ENCODE results near the gene NOP10.

NOP10 gene

DNA sequence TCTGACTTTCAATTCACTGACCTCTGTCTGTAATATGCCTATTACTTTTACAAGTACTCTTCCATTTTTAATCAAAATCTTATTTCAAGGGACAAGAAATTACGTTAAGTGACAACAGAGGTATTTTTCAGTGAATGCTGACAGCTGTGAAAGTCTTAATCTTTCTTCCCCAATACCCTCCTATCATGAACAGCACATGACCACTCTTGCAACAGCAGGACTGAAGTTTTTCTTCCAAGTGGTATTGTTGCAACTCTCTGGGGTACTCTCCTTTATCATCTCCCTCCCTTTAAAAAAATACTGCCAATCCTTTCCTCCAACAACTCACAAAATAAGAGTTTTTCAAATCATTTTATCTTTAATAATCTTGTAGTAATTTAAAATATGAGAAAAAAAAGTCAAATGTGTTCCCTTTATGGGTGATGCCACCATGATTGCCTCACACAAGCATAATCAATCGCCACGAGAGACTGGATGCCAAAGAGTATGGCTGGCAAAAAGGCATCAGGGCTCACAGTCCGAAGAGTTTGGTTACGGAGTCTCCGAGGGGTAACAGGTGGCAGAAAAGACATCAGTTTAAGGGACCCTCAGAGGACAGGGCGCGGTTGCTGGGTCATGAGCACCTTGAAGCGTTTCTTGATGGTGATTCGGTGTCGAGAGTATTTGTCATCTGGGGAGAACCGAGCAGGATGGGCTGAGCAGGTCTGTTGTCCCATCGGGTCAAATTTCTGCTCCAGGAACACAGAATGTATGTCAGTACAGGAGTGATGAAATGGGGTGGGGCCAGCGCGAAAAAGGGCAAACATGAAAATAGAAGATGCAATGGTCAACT lies 1.3 kb downstream of the NOP10 start:
- Histone ChIP-seq H3K4me2 (peak overlapping the region; percentile 45), H3K4me3 (IDR thresholded peaks at IDR 0.05; ENCODE audit: insufficient read depth, low read depth, low read length) (no peak overlapping the region), H3K79me2 (ENCODE audit: insufficient read depth, low read depth) (peaks cover 16% of the 10 kb centered on the region), H3K27ac (no peak overlapping the region), H4K20me1 (ENCODE audit: insufficient read depth) (no peaks in the 10 kb centered on the region), H3K4me1 (ENCODE audit: low read depth, poor library complexity, severe bottlenecking) (peaks cover 10% of the 10 kb centered on the region), H2AFZ (ENCODE audit: low read depth) (no peak overlapping the region), H3K27me3 (ENCODE audit: insufficient read depth, low read depth) (no peaks in the 10 kb centered on the region), H3K36me3 (ENCODE audit: insufficient read depth) (no peaks in the 10 kb centered on the region), H3K9ac (peak overlapping the region; percentile 86; the same call in 1 of the 2 replicates)
- TF ChIP-seq, protein P1, sequence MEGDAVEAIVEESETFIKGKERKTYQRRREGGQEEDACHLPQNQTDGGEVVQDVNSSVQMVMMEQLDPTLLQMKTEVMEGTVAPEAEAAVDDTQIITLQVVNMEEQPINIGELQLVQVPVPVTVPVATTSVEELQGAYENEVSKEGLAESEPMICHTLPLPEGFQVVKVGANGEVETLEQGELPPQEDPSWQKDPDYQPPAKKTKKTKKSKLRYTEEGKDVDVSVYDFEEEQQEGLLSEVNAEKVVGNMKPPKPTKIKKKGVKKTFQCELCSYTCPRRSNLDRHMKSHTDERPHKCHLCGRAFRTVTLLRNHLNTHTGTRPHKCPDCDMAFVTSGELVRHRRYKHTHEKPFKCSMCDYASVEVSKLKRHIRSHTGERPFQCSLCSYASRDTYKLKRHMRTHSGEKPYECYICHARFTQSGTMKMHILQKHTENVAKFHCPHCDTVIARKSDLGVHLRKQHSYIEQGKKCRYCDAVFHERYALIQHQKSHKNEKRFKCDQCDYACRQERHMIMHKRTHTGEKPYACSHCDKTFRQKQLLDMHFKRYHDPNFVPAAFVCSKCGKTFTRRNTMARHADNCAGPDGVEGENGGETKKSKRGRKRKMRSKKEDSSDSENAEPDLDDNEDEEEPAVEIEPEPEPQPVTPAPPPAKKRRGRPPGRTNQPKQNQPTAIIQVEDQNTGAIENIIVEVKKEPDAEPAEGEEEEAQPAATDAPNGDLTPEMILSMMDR (conservative IDR thresholded peaks at IDR 0.05; ENCODE audit: low read depth, low read length): no peak

DNA sequence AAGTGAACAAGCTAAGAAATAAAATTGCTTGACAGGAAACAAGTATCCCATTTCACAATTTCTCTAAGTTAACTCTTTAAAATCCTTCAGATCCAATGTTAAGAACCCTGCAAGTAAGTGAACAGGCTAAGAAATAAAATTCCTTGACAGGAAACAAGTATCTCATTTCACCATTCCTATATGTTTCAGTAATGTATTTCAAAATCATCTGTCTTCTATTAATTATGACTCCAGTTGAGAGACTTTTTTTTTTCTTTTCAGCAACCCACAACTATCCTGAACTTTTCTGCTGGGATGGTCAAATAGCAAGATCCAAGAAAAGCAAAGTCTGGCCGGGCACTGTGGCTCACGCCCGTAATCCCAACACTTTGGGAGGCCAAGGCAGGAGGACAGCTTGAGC lies 3.0 kb downstream of the NOP10 start:
- Histone ChIP-seq H4K20me1 (ENCODE audit: insufficient read depth) (no peaks in the 10 kb centered on the region), H3K79me2 (ENCODE audit: insufficient read depth, low read depth) (peaks cover 16% of the 10 kb centered on the region), H3K4me3 (IDR thresholded peaks at IDR 0.05; ENCODE audit: insufficient read depth, low read depth, low read length) (no peak overlapping the region), H3K27ac (no peak overlapping the region), H3K27me3 (ENCODE audit: insufficient read depth, low read depth) (no peaks in the 10 kb centered on the region), H3K36me3 (ENCODE audit: insufficient read depth) (no peaks in the 10 kb centered on the region), H2AFZ (ENCODE audit: low read depth) (no peak overlapping the region), H3K4me2 (no peak overlapping the region), H3K9ac (no peak overlapping the region), H3K4me1 (ENCODE audit: low read depth, poor library complexity, severe bottlenecking) (peaks cover 11% of the 10 kb centered on the region)
- TF ChIP-seq, protein P1 (conservative IDR thresholded peaks at IDR 0.05; ENCODE audit: low read depth, low read length): no peak

- Histone ChIP-seq H3K27me3 (ENCODE audit: insufficient read depth, low read depth) (no peaks in the 10 kb centered on the region), H3K4me2 (peak overlapping the region; percentile 57; the same call in 1 of the 2 replicates), H3K36me3 (ENCODE audit: insufficient read depth) (no peaks in the 10 kb centered on the region), H2AFZ (ENCODE audit: low read depth) (peak overlapping the region; percentile 91; the same call in 1 of the 2 replicates), H3K4me1 (ENCODE audit: low read depth, poor library complexity, severe bottlenecking) (peaks cover 11% of the 10 kb centered on the region), H4K20me1 (ENCODE audit: insufficient read depth) (no peaks in the 10 kb centered on the region), H3K4me3 (IDR thresholded peaks at IDR 0.05; ENCODE audit: insufficient read depth, low read depth, low read length) (no peak overlapping the region), H3K79me2 (ENCODE audit: insufficient read depth, low read depth) (peaks cover 16% of the 10 kb centered on the region), H3K9ac (no peak overlapping the region), H3K27ac (no peak overlapping the region)
- TF ChIP-seq, protein P1 (conservative IDR thresholded peaks at IDR 0.05; ENCODE audit: low read depth, low read length): no peak
Observed at GRCh38 chr15:34338347-34338746, 4.6 kb downstream of the NOP10 start.

DNA sequence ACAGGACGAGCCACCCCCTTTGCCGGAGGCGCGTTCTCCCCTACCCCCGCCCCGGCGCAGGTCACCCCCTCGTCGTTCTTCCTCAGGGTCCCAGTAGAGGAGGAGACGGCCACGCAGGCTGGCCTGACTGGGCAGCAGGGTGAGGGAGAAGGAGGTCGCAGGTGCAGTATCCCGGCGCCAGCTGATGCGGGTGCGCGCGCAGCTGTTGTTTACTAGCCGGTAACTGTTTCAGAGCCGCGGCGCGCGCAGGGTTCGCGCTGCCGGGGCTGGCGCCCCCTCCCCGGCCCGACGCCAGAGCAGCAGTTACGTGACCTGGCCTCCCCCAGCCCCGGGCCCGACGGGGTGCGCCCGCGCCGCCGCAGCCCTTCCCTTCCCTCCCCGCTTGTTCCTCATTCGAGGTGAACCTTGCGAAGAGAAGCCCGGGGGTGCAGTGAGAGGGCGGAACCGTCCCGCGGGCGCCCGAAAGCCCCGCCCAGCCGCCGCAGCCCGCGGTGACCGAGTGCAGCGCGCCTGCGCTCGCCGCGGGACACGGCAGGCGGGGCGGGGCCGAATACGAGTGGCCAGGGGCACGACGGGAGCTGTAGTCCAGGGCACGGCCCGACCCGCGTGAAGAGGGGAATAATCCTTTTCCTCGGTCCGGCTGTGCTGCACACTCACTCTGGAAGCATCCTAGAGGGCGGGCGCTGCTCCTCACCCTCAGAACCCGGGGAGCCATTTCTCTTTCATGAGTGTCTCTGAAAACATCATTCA lies 5.2 kb downstream of the NOP10 start, which contains the start of gene SLC12A6:
SLC12A6 (minus strand) TSS at position 225 of the 750 bp plus-strand sequence. CDS start 1,101 bp downstream, outside the sequence.
- peak within 1 kb of the TSS; percentile 68 for H3K4me3 ChIP-seq (IDR thresholded peaks at IDR 0.05; ENCODE audit: insufficient read depth, low read depth, low read length)
- peak within 1 kb of the TSS; percentile 51; the same call in 1 of the 2 replicates for H3K9ac ChIP-seq
- peaks cover 11% of the 10 kb centered on the region for H3K4me1 ChIP-seq (ENCODE audit: low read depth, poor library complexity, severe bottlenecking)
- no peaks in the 10 kb centered on the region for H4K20me1 ChIP-seq (ENCODE audit: insufficient read depth)
- H3K36me3 ChIP-seq (ENCODE audit: insufficient read depth): no peaks in the 10 kb centered on the region
- H2AFZ ChIP-seq (ENCODE audit: low read depth): peak within 1 kb of the TSS; percentile 91
- peaks cover 13% of the 10 kb centered on the region for H3K79me2 ChIP-seq (ENCODE audit: insufficient read depth, low read depth)
- no peaks in the 10 kb centered on the region for H3K27me3 ChIP-seq (ENCODE audit: insufficient read depth, low read depth)
- TF ChIP-seq, protein P1 (conservative IDR thresholded peaks at IDR 0.05; ENCODE audit: low read depth, low read length): no peak
- peak within 1 kb of the TSS; percentile 76 for H3K4me2 ChIP-seq
- H3K27ac ChIP-seq: no peak within 1 kb of the TSS
